GM12878 (cell line): Measurements from ENCODE around the gene KRT33A. TPM values are rescaled to one million over a fixed set of nuclear protein-coding genes. Genes with fewer than 3 reads are reported as not detected.

Experiments used
- ATAC-seq: fragments of 200-7000 bp; cut with Tn5 transposase; 3 replicates; pipeline ENCODE4 v1.9.1; 2020; ENCODE audit warnings: mild to moderate bottlenecking, moderate library complexity
- BruUV-seq: library from RNA; stranded (reverse); fragments of 400-500 nt; replicated peaks from 2 replicates; lab custom pipeline; 2021; lab: Mats Ljungman, UMichigan
- CTCF ChIA-PET: fragments of 300-600 bp; sonication (Branson Sonifier 250); formaldehyde crosslinking; extraction: SDS; loops from one replicate; lab custom pipeline; 2021; ENCODE audit warnings: inconsistent platforms; lab: Yijun Ruan, JAX
- POLR2A ChIA-PET: fragments of 350-600 bp; formaldehyde crosslinking; extraction: SDS; loops from one replicate; lab custom pipeline; 2021; ENCODE audit warnings: inconsistent platforms; lab: Charles Lee
- RAD21 ChIA-PET: fragments of 300-600 bp; sonication (Branson Sonifier 250); formaldehyde crosslinking; loops from one replicate; lab custom pipeline; 2023; ENCODE audit warnings: antibody characterized with exemption; ENCODE audit not compliant: unreplicated experiment; lab: Charles Lee
- SMC1A ChIA-PET: fragments of 300-600 bp; sonication (Branson Sonifier 250); formaldehyde crosslinking; loops from one replicate; lab custom pipeline; 2023; ENCODE audit not compliant: unreplicated experiment, uncharacterized antibody; lab: Charles Lee
- DNase-seq: peaks from one replicate; pipeline ENCODE4 v3.0.0-alpha.2; 2011; ENCODE audit warnings: low read depth, low spot score
- FAIRE-seq: peaks from 3 replicates; lab custom pipeline; 2011; peaks lifted over from hg19 to GRCh38; lab: Jason Lieb, UNC
- H2AFZ ChIP-seq: 2 replicates; pipeline ENCODE4 v1.6.0; 2011; ENCODE audit warnings: low read depth, low read length, control low read depth; ENCODE audit not compliant: control insufficient read depth
- H3K27ac ChIP-seq: 2 replicates; pipeline ENCODE4 v1.5.1; 2011; ENCODE audit warnings: control low read depth; ENCODE audit not compliant: control insufficient read depth, insufficient read depth
- H3K27me3 ChIP-seq, 2 experiments: replicated peaks in 1 of 2; 2 replicates each; pipeline versions ENCODE4 v1.6.0 to v1.6.1; 2011; ENCODE audit warnings: low read length in 1 of 2; ENCODE audit not compliant: control insufficient read depth in 2 of 2, insufficient read depth in 2 of 2
- H3K36me3 ChIP-seq, 2 experiments: 2 replicates each; pipeline ENCODE4 v1.5.1; 2011; ENCODE audit warnings: low read length in 1 of 2; ENCODE audit not compliant: control insufficient read depth in 2 of 2, insufficient read depth in 2 of 2
- H3K4me1 ChIP-seq: 2 replicates; pipeline ENCODE4 v1.6.1; 2011; ENCODE audit warnings: mild to moderate bottlenecking, low read length, moderate library complexity, mixed read lengths; ENCODE audit not compliant: control insufficient read depth, insufficient read depth
- H3K4me2 ChIP-seq: 2 replicates; pipeline ENCODE4 v1.6.0; 2011; ENCODE audit warnings: control low read depth; ENCODE audit not compliant: control insufficient read depth, insufficient read depth
- H3K4me3 ChIP-seq: fragments of 200-600 bp; sonication (generic); 2 replicates; pipeline ENCODE4 v1.5.1; 2016
- H3K79me2 ChIP-seq: 2 replicates; pipeline ENCODE4 v1.6.0; 2011; ENCODE audit warnings: low read length; ENCODE audit not compliant: control insufficient read depth, insufficient read depth
- H3K9ac ChIP-seq: 2 replicates; pipeline ENCODE4 v1.8.0; 2011; ENCODE audit warnings: low read length, control low read depth, mixed read lengths; ENCODE audit not compliant: control insufficient read depth, insufficient read depth
- H3K9me3 ChIP-seq: replicated peaks from 3 replicates; pipeline ENCODE4 v1.5.1; 2011; ENCODE audit warnings: mild to moderate bottlenecking, low read length; ENCODE audit not compliant: control insufficient read depth, insufficient read depth
- H4K20me1 ChIP-seq: 2 replicates; pipeline ENCODE4 v1.6.0; 2011; ENCODE audit not compliant: control insufficient read depth, insufficient read depth
- CTCF ChIP-seq, 3 experiments: IDR thresholded peaks in 2 of 3; conservative IDR thresholded peaks in 1 of 3; 2 replicates each; pipeline ENCODE4 v1.5.1; 2011; ENCODE audit warnings: low read depth in 3 of 3, low read length in 3 of 3, mild to moderate bottlenecking in 3 of 3, control low read depth in 2 of 3, moderate library complexity in 2 of 3, inconsistent platforms in 1 of 3, mixed read lengths in 1 of 3; ENCODE audit not compliant: control insufficient read depth in 2 of 3, insufficient read depth in 1 of 3; ENCODE audit errors: extremely low read depth in 1 of 3
- DPF2 ChIP-seq: fragments of 450-650 bp; IDR thresholded peaks from 2 replicates; pipeline ENCODE4 v1.6.1; 2017; ENCODE audit warnings: mild to moderate bottlenecking
- HCFC1 ChIP-seq: fragments of 150-350 bp; IDR thresholded peaks from 2 replicates; pipeline ENCODE4 v1.6.1; 2014; ENCODE audit warnings: low read length
- NFXL1 ChIP-seq: fragments of 450-650 bp; IDR thresholded peaks from 2 replicates; pipeline ENCODE4 v1.6.1; 2017; ENCODE audit warnings: antibody characterized with exemption, mild to moderate bottlenecking, borderline replicate concordance
- RAD21 ChIP-seq: IDR thresholded peaks from 2 replicates; pipeline ENCODE4 v1.6.1; 2011; ENCODE audit warnings: mild to moderate bottlenecking, low read depth, low read length, moderate library complexity; ENCODE audit not compliant: insufficient read depth
- SIN3A ChIP-seq: IDR thresholded peaks from 2 replicates; pipeline ENCODE4 v1.6.1; 2012; ENCODE audit warnings: low read depth, low read length, improper control_type of control experiment
- SMC3 ChIP-seq: IDR thresholded peaks from 2 replicates; pipeline ENCODE4 v1.6.1; 2011; ENCODE audit warnings: low read length, improper control_type of control experiment, borderline replicate concordance
- YY1 ChIP-seq: IDR thresholded peaks from 2 replicates; pipeline ENCODE4 v1.6.1; 2011; ENCODE audit warnings: low read depth, mild to moderate bottlenecking, low read length
- WGBS: methylation state at CpG from one replicate; pipeline ENCODE4 v1.1.6; 2016; ENCODE audit warnings: low lambda C conversion rate; ENCODE audit not compliant: insufficient replicate concordance, insufficient coverage; ENCODE audit errors: missing lambda C conversion rate; 5-methylcytosine and 5-hydroxymethylcytosine counted together
- in situ Hi-C: fragments of 300-500 bp; cut with MboI; formaldehyde crosslinking; loops from 9 replicates; pipeline ENCODE4 v1.14.3; 2018; ENCODE audit warnings: mixed read lengths
- intact Hi-C: fragments of 100-400 bp; cut with micrococcal nuclease; formaldehyde crosslinking; loops from one replicate; pipeline ENCODE4 v1.14.2; 2022; ENCODE audit not compliant: unreplicated experiment
- polyA plus RNA-seq, 11 experiments: library from polyadenylated mRNA; depleted of rRNA in 4 of 11; unstranded in 6 of 11; stranded (reverse) in 5 of 11; fragments of >200 nt; fragmentation: Nextera tagmentation in 4 of 11; fragmentation: Illumina TruSeq in 1 of 11; extraction: Ambion mirVana in 4 of 11; extraction: Trizol in 1 of 11; gene quantifications; 1 replicate in 1 of 11; 2 replicates in 10 of 11; pipeline versions ENCODE4 v1.2.1 to v1.2.3, GENCODE V29; 2011 to 2016; ENCODE audit warnings: inconsistent platforms in 2 of 11, missing spikeins in 2 of 11, low read depth in 1 of 11
- total RNA-seq, 4 experiments: library from RNA; depleted of rRNA in 3 of 4; stranded (reverse); fragments of >200 nt in 3 of 4; fragmentation: Illumina TruSeq in 1 of 4; extraction: Trizol in 1 of 4; gene quantifications; 2 replicates each; pipeline versions ENCODE4 v1.2.1 to v1.2.3, GENCODE V29; 2013 to 2021
- TF ChIP-seq, protein P1 (sequence below): fragments of 450-650 bp; IDR thresholded peaks from 2 replicates; pipeline ENCODE4 v1.6.1; 2017; ENCODE audit warnings: mild to moderate bottlenecking
- TF ChIP-seq, protein P2 (sequence below): fragments of 450-650 bp; IDR thresholded peaks from 2 replicates; pipeline ENCODE4 v1.6.1; 2017; ENCODE audit warnings: low read depth, mild to moderate bottlenecking, moderate library complexity

The KRT33A gene
- total and polyA plus RNA-seq, 10 of the 15 experiments (the other 5 are each of a cell fraction or from before 2014, with no cell fraction given) = not detected

DNA sequence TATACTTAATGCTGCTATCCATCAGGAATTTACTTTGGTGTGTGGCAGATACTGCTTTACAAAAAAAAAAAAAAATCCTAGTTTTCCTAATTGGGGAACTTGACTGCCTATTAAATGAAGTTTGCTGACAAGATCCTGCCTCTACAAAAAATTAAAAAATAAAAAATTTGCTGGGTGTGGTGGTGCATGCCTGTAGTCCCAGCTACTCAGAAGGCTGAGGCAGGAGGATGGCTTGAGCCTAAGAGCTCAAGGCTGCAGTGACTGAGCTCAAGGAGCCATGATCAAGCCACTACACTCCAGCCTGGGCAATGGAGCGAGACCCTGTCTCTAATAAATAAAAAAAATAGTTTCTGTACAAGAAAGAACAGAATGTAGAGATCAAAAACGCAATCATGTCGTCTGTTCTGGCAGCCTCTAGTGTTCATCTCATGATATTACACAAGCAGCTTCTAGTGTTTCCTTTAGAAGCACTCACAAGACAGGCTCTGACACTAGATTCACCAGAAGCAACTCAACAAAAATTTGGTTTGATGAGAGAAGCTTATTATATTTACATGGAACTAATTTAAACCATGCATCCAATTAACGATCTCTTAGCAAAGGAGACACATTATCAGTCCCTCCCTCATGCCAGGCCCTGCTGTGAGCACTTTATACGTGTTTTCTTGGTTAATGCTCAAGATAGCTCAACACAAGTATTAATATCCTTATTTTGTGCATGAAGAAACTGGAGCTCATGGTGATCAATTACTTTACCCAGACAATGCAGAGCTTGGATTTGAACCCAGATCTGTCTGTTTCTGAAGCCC lies 28.3 kb downstream of the KRT33A start:
- no peak for DNase-seq
- Histone ChIP-seq H3K36me3 (no peaks in the 10 kb centered on the region), H3K27ac (no peak overlapping the region), H3K9me3 (no peaks in the 10 kb centered on the region; the same call in 2 of the 3 replicates), H3K4me2 (no peak overlapping the region), H3K4me1 (no peaks in the 10 kb centered on the region), H2AFZ (no peak overlapping the region), H3K4me3 (no peak overlapping the region), H3K9ac (no peak overlapping the region), H4K20me1 (no peaks in the 10 kb centered on the region), H3K79me2 (no peaks in the 10 kb centered on the region), H3K27me3 (no peaks in the 10 kb centered on the region)
- BruUV-seq = no TSS peak
- ChIA-PET CTCF (interaction anchor here (0.6 to 1.7 kb wide), 24 partner anchors 8 to 1154 kb away, joined by 3 to 14 read pairs (median 4); no protein-coding TSS in a partner anchor), RAD21 (interaction anchor here (0.5 to 2.1 kb wide), 6 partner anchors 17 to 1088 kb away, joined by 3 to 8 read pairs (median 4); no protein-coding TSS in a partner anchor), POLR2A (no interaction called here), SMC1A (interaction anchor here (0.6 to 1.4 kb wide), 5 partner anchors 9 to 326 kb away, joined by 3 to 6 read pairs (median 4); partner anchors contain the start of gene KRTAP16-1)
- TF ChIP-seq HCFC1 (no peak), SMC3 (peak; percentile 61), DPF2 (no peak), NFXL1 (no peak), YY1 (0 out of 2 replicates have a peak, but pooled peaks have one; percentile 35), SIN3A (no peak), CTCF (IDR thresholded peaks at IDR 0.05 in 2 of 3, conservative IDR thresholded peaks at IDR 0.05 in 1 of 3; ENCODE audit: control insufficient read depth in 2 of 3, extremely low read depth in 1 of 3, insufficient read depth in 1 of 3, low read depth in 3 of 3, low read length in 3 of 3) (peak; percentile 64 to 80 (median 74)), RAD21 (peak; percentile 70)
- TF ChIP-seq, protein P1, sequence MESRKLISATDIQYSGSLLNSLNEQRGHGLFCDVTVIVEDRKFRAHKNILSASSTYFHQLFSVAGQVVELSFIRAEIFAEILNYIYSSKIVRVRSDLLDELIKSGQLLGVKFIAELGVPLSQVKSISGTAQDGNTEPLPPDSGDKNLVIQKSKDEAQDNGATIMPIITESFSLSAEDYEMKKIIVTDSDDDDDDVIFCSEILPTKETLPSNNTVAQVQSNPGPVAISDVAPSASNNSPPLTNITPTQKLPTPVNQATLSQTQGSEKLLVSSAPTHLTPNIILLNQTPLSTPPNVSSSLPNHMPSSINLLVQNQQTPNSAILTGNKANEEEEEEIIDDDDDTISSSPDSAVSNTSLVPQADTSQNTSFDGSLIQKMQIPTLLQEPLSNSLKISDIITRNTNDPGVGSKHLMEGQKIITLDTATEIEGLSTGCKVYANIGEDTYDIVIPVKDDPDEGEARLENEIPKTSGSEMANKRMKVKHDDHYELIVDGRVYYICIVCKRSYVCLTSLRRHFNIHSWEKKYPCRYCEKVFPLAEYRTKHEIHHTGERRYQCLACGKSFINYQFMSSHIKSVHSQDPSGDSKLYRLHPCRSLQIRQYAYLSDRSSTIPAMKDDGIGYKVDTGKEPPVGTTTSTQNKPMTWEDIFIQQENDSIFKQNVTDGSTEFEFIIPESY = no peak
- TF ChIP-seq, protein P2, sequence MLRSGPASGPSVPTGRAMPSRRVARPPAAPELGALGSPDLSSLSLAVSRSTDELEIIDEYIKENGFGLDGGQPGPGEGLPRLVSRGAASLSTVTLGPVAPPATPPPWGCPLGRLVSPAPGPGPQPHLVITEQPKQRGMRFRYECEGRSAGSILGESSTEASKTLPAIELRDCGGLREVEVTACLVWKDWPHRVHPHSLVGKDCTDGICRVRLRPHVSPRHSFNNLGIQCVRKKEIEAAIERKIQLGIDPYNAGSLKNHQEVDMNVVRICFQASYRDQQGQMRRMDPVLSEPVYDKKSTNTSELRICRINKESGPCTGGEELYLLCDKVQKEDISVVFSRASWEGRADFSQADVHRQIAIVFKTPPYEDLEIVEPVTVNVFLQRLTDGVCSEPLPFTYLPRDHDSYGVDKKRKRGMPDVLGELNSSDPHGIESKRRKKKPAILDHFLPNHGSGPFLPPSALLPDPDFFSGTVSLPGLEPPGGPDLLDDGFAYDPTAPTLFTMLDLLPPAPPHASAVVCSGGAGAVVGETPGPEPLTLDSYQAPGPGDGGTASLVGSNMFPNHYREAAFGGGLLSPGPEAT = no peak
- in situ Hi-C loops = loop anchor here (5.0 kb wide), 1 partner anchor 410 kb away; no protein-coding TSS in a partner anchor
- intact Hi-C loops = loop anchor here (1.0 to 10.0 kb wide), 2 partner anchors 413 to 697 kb away; no protein-coding TSS in a partner anchor
- ATAC-seq = peak; percentile 76
- FAIRE-seq = peak; percentile 83
- WGBS = 14% methylated on average over 5 of the region's 5 CpGs
